Neuronal stem cell (in vitro differentiated cells): ENCODE measurements around the gene MAP2K7.
A peak's percentile ranks its signal among the peaks of the same experiment; 100 is the strongest.

Experiments
- DNase-seq: peaks from one replicate; pipeline ENCODE4 v3.0.0-alpha.2; 2013; ENCODE audit warnings: low spot score
- H2AFZ ChIP-seq: one replicate; pipeline ENCODE4 v1.6.1; 2013; ENCODE audit warnings: mild to moderate bottlenecking, low read length, inconsistent platforms
- H2AK5ac ChIP-seq: 2 replicates; pipeline ENCODE4 v1.6.1; 2013; ENCODE audit warnings: low read depth, mild to moderate bottlenecking, inconsistent platforms, low read length, moderate library complexity, mixed read lengths
- H2BK120ac ChIP-seq: 2 replicates; pipeline ENCODE4 v1.6.1; 2013; ENCODE audit warnings: low read depth, mild to moderate bottlenecking, inconsistent platforms, low read length, moderate library complexity, mixed read lengths
- H2BK12ac ChIP-seq: one replicate; pipeline ENCODE4 v1.6.1; 2013; ENCODE audit warnings: low read length, inconsistent platforms
- H2BK15ac ChIP-seq: 2 replicates; pipeline ENCODE4 v1.6.1; 2013; ENCODE audit warnings: mild to moderate bottlenecking, low read length, inconsistent platforms, mixed read lengths
- H2BK5ac ChIP-seq: one replicate; pipeline ENCODE4 v1.6.1; 2013; ENCODE audit warnings: inconsistent platforms, mild to moderate bottlenecking, low read length, moderate library complexity
- H3K14ac ChIP-seq: one replicate; pipeline ENCODE4 v1.6.1; 2013; ENCODE audit warnings: low read length, inconsistent platforms
- H3K18ac ChIP-seq: 2 replicates; pipeline ENCODE4 v1.6.1; 2013; ENCODE audit warnings: low read length, inconsistent platforms
- H3K23ac ChIP-seq: 2 replicates; pipeline ENCODE4 v1.6.1; 2013; ENCODE audit warnings: low read depth, mild to moderate bottlenecking, mixed read lengths, low read length, inconsistent platforms; ENCODE audit not compliant: poor library complexity
- H3K27ac ChIP-seq: replicated peaks from 3 replicates; pipeline ENCODE4 v1.5.1; 2013; ENCODE audit warnings: low read length, inconsistent platforms
- H3K27me3 ChIP-seq, 3 experiments: 2 replicates each; pipeline ENCODE4 v1.6.1; 2013; ENCODE audit warnings: low read length in 3 of 3, mild to moderate bottlenecking in 2 of 3, inconsistent platforms in 1 of 3, low read depth in 1 of 3, mixed read lengths in 1 of 3, moderate library complexity in 1 of 3; ENCODE audit not compliant: control insufficient read depth in 3 of 3, insufficient read depth in 3 of 3
- H3K36me3 ChIP-seq, 2 donors: replicated peaks in 1 of 2; 2 replicates each; pipeline ENCODE4 v1.6.1; 2013; ENCODE audit warnings: low read length in 2 of 2; ENCODE audit not compliant: control insufficient read depth in 2 of 2, insufficient read depth in 2 of 2
- H3K4ac ChIP-seq: 2 replicates; pipeline ENCODE4 v1.6.1; 2013; ENCODE audit warnings: inconsistent platforms, mild to moderate bottlenecking, low read length, moderate library complexity
- H3K4me1 ChIP-seq, 2 donors: 1 replicate in 1 of 2; 2 replicates in 1 of 2; pipeline ENCODE4 v1.6.1; 2013; ENCODE audit warnings: low read length in 2 of 2, low read depth in 1 of 2; ENCODE audit not compliant: control insufficient read depth in 2 of 2, insufficient read depth in 1 of 2
- H3K4me2 ChIP-seq: one replicate; pipeline ENCODE4 v1.6.1; 2013; ENCODE audit warnings: mild to moderate bottlenecking, low read length, inconsistent platforms; ENCODE audit not compliant: insufficient read depth, poor library complexity, severe bottlenecking
- H3K4me3 ChIP-seq, 2 donors: 2 replicates each; pipeline ENCODE4 v1.5.1; 2013; ENCODE audit warnings: low read length in 2 of 2, mild to moderate bottlenecking in 2 of 2, inconsistent platforms in 1 of 2, moderate library complexity in 1 of 2
- H3K79me1 ChIP-seq: one replicate; pipeline ENCODE4 v1.6.1; 2013; ENCODE audit warnings: low read depth, mild to moderate bottlenecking, inconsistent platforms, low read length, moderate library complexity
- H3K9ac ChIP-seq: one replicate; pipeline ENCODE4 v1.6.1; 2013; ENCODE audit warnings: mild to moderate bottlenecking, low read depth, low read length, inconsistent platforms; ENCODE audit not compliant: poor library complexity
- H3K9me3 ChIP-seq, 2 donors: replicated peaks in 1 of 2; 2 replicates each; pipeline versions ENCODE3 to v1.6.1; 2013; ENCODE audit warnings: low read length in 2 of 2, mild to moderate bottlenecking in 2 of 2, inconsistent platforms in 1 of 2, low read depth in 1 of 2, mixed read lengths in 1 of 2, moderate library complexity in 1 of 2; ENCODE audit not compliant: control insufficient read depth in 2 of 2, insufficient read depth in 1 of 2
- H4K8ac ChIP-seq: one replicate; pipeline ENCODE4 v1.6.1; 2013; ENCODE audit warnings: low read depth, mild to moderate bottlenecking, inconsistent platforms, low read length, moderate library complexity
- H4K91ac ChIP-seq: one replicate; pipeline ENCODE4 v1.6.1; 2013; ENCODE audit warnings: low read length, low read depth, mild to moderate bottlenecking, inconsistent platforms; ENCODE audit not compliant: poor library complexity
- WGBS, 2 donors: extraction: QIAGEN DNeasy Blood & Tissue Kit; methylation state at CpG; one replicate each; pipeline ENCODE4 v1.1.7; 2013; ENCODE audit warnings: missing lambda C conversion rate in 2 of 2, mixed read lengths in 1 of 2; ENCODE audit not compliant: insufficient read length in 2 of 2, insufficient replicate concordance in 1 of 2; ENCODE audit errors: extremely low coverage in 2 of 2; 5-methylcytosine and 5-hydroxymethylcytosine counted together

Gene MAP2K7

GRCh38 chr19:7873304-7874075 is 30.2 kb upstream of the MAP2K7 start:
- no peaks in the 10 kb centered on the region for H3K9me3 ChIP-seq
- H2BK120ac ChIP-seq: no peak overlapping the region
- no peak overlapping the region for H3K27ac ChIP-seq
- H2AK5ac ChIP-seq: peak overlapping the region; percentile 99
- no peak overlapping the region for H4K91ac ChIP-seq
- H3K4ac ChIP-seq: peak overlapping the region; percentile 76
- H2BK15ac ChIP-seq: peak overlapping the region; percentile 95
- H3K79me1 ChIP-seq: peaks cover 3% of the 10 kb centered on the region
- no CpG with 5 or more reads among the region's 53 CpGs for WGBS, 2 donors
- H3K4me1 ChIP-seq: peaks cover 28 to 31% of the 10 kb centered on the region in 2 donors
- no peak for DNase-seq
- no peak overlapping the region for H2BK12ac ChIP-seq
- no peak overlapping the region for H4K8ac ChIP-seq
- H2BK5ac ChIP-seq: peak overlapping the region; percentile 97
- H3K23ac ChIP-seq: peak overlapping the region; percentile 91
- peak overlapping the region; percentile 81 for H3K4me2 ChIP-seq
- H3K4me3 ChIP-seq: peak overlapping the region; percentile 81 to 86
- H3K27me3 ChIP-seq: no peaks in the 10 kb centered on the region
- peak overlapping the region; percentile 90 for H3K18ac ChIP-seq
- peak overlapping the region; percentile 97 for H3K14ac ChIP-seq
- H3K36me3 ChIP-seq: peaks cover 0 to 11% of the 10 kb centered on the region in 2 donors
- H3K9ac ChIP-seq: peak overlapping the region; percentile 86
- H2AFZ ChIP-seq: peak overlapping the region; percentile 85

DNA sequence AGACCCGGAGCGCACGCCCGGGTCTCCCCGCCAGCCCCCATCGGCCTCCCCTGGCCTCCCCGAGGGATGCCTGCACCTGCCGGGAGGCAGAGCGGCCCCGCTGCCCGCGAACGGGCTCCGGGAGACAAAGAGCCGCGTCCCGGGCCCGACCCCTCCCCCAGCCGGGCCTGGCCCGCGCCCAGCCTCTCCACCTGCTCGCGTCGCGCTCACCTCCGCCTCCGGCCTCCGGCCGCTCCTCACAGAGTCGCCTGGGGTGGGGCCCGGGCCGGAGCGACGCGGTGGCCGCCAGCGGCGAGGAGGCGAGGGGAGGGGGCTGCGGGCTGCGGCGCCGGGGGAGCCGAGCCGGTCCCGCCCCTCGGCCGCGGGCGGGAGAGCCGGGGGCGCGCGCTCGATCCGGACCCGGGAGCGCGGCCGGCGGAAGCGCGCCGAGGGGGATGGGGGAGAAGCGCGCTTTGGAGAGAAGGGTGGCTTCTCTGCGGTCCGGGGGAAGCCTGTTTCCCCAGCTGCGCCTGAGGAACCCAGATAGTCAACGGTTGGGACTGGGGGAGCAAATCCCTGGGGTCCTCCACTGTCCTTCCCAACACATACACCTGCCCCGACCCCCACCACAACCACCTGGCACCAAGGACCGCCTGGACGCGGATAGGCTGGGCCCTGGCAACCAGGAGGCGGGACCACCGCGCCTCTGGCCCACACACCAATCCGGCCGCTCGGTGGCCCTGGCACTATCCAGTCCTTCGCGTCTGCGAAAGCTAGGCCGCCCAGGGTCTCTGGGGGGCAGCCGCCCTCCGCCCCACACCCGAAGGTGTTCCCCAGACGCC is 29.4 kb upstream of the MAP2K7 start, which contains the start of gene PRR36:
Gene PRR36 (minus strand): TSS at position 315 of the 821 bp plus-strand sequence. CDS start 701 bp downstream, outside the sequence.
- Histone ChIP-seq H3K23ac (peak within 1 kb of the TSS; percentile 91), H4K91ac (peak within 1 kb of the TSS; percentile 85), H3K27me3 (no peaks in the 10 kb centered on the region), H4K8ac (no peak within 1 kb of the TSS), H2BK12ac (peak within 1 kb of the TSS; percentile 86), H2AK5ac (peak within 1 kb of the TSS; percentile 99), H3K9me3 (no peaks in the 10 kb centered on the region), H3K14ac (peak within 1 kb of the TSS; percentile 97), H2BK15ac (peak within 1 kb of the TSS; percentile 95), H2BK120ac (no peak within 1 kb of the TSS), H3K4me1 (peaks cover 27 to 28% of the 10 kb centered on the region in 2 donors), H3K9ac (peak within 1 kb of the TSS; percentile 86), H3K4me2 (peak within 1 kb of the TSS; percentile 81), H3K79me1 (peaks cover 3% of the 10 kb centered on the region), H3K4ac (peak within 1 kb of the TSS; percentile 78), H3K4me3 (peak within 1 kb of the TSS; percentile 81 to 86), H3K36me3 (peaks cover 0 to 6% of the 10 kb centered on the region in 2 donors), H3K18ac (peak within 1 kb of the TSS; percentile 95), H3K27ac (no peak within 1 kb of the TSS), H2BK5ac (peak within 1 kb of the TSS; percentile 97), H2AFZ (peak within 1 kb of the TSS; percentile 85)
- WGBS, 2 donors: no CpG with 5 or more reads among the region's 88 CpGs
- peak; percentile 79 for DNase-seq

GRCh38 chr19:7874897-7875273 is 28.8 kb upstream of the MAP2K7 start:
- H2AK5ac ChIP-seq: no peak overlapping the region
- no peak overlapping the region for H2BK15ac ChIP-seq
- H3K4me2 ChIP-seq: peak overlapping the region; percentile 59
- peak overlapping the region; percentile 78 for H3K4ac ChIP-seq
- H3K18ac ChIP-seq: peak overlapping the region; percentile 93
- no peak overlapping the region for H4K91ac ChIP-seq
- H2BK5ac ChIP-seq: peak overlapping the region; percentile 26
- peaks cover 3% of the 10 kb centered on the region for H3K79me1 ChIP-seq
- WGBS, 2 donors: no CpG with 5 or more reads among the region's 12 CpGs
- H3K9ac ChIP-seq: no peak overlapping the region
- peak overlapping the region; percentile 37 to 81 for H3K4me3 ChIP-seq
- H3K9me3 ChIP-seq: no peaks in the 10 kb centered on the region
- H3K4me1 ChIP-seq: peaks cover 26 to 28% of the 10 kb centered on the region in 2 donors
- peaks cover 0 to 6% of the 10 kb centered on the region in 2 donors for H3K36me3 ChIP-seq
- no peak overlapping the region for H3K23ac ChIP-seq
- H3K27ac ChIP-seq: no peak overlapping the region
- peak overlapping the region; percentile 86 for H2BK12ac ChIP-seq
- no peak overlapping the region for H2BK120ac ChIP-seq
- H3K14ac ChIP-seq: no peak overlapping the region
- DNase-seq: no peak
- H4K8ac ChIP-seq: no peak overlapping the region
- no peaks in the 10 kb centered on the region for H3K27me3 ChIP-seq
- H2AFZ ChIP-seq: peak overlapping the region; percentile 85
